SU-DHL-6 (cell line): ENCODE results near the gene TES.

ENCODE experiments used
- H2AFZ ChIP-seq: fragments of 200-600 bp; sonication (generic); 2 replicates; pipeline ENCODE4 v1.6.1; 2014; ENCODE audit warnings: low read depth, mild to moderate bottlenecking, moderate library complexity, mixed read lengths, antibody characterized with exemption, low read length; ENCODE audit not compliant: severe bottlenecking
- H3F3A ChIP-seq: fragments of 200-600 bp; shearing (Covaris generic); 2 replicates; pipeline ENCODE4 v1.6.0; 2016; ENCODE audit warnings: antibody characterized with exemption, mild to moderate bottlenecking; ENCODE audit not compliant: insufficient read depth
- H3K27ac ChIP-seq: fragments of 200-600 bp; sonication (generic); 2 replicates; pipeline ENCODE4 v1.5.1; 2016; ENCODE audit warnings: low read depth, mild to moderate bottlenecking, low read length, moderate library complexity, mixed read lengths
- H3K27me3 ChIP-seq: fragments of 200-600 bp; sonication (generic), shearing (Covaris generic); 2 replicates; pipeline ENCODE4 v1.6.0; 2014; ENCODE audit warnings: mild to moderate bottlenecking, low read length
- H3K36me3 ChIP-seq: fragments of 200-600 bp; sonication (generic); 2 replicates; pipeline ENCODE4 v1.6.1; 2014; ENCODE audit warnings: mild to moderate bottlenecking, low read length, mixed read lengths
- H3K4me2 ChIP-seq: fragments of 300-600, 200-600 bp; shearing (Covaris generic), sonication (generic); 2 replicates; pipeline ENCODE4 v1.6.0; 2014; ENCODE audit warnings: low read length, low read depth, mild to moderate bottlenecking; ENCODE audit not compliant: poor library complexity, severe bottlenecking
- H3K4me3 ChIP-seq: fragments of 200-600 bp; sonication (generic); 2 replicates; pipeline ENCODE4 v1.5.1; 2014; ENCODE audit warnings: antibody characterized with exemption, low read length, mild to moderate bottlenecking, mixed read lengths; ENCODE audit not compliant: insufficient read depth, poor library complexity, severe bottlenecking
- H3K79me2 ChIP-seq: fragments of 200-600 bp; sonication (generic); 2 replicates; pipeline ENCODE4 v1.6.1; 2014; ENCODE audit warnings: mild to moderate bottlenecking, low read length, moderate library complexity; ENCODE audit not compliant: insufficient read depth
- H3K9ac ChIP-seq: fragments of 200-600 bp; sonication (generic); 2 replicates; pipeline ENCODE4 v1.7.0; 2014; ENCODE audit warnings: mild to moderate bottlenecking, low read length
- H3K9me2 ChIP-seq: fragments of 200-600 bp; sonication (generic); replicated peaks from 2 replicates; pipeline ENCODE4 v1.6.1; 2014; ENCODE audit warnings: low read length; ENCODE audit not compliant: insufficient read depth
- H3K9me3 ChIP-seq: fragments of 200-600 bp; sonication (generic); 2 replicates; pipeline ENCODE4 v1.6.1; 2014; ENCODE audit warnings: low read length, mixed read lengths; ENCODE audit not compliant: insufficient read depth
- H4K20me1 ChIP-seq: fragments of 200-600 bp; sonication (generic); 2 replicates; pipeline ENCODE4 v1.6.1; 2014; ENCODE audit warnings: low read depth, mild to moderate bottlenecking, antibody characterized with exemption, low read length, moderate library complexity, mixed read lengths
- EZH2phosphoT487 ChIP-seq: fragments of 200-600 bp; sonication (generic), shearing (Covaris generic); conservative IDR thresholded peaks from 2 replicates; pipeline ENCODE4 v1.6.1; 2018; ENCODE audit warnings: mild to moderate bottlenecking, antibody characterized with exemption, low read length, moderate library complexity, mixed read lengths
- TF ChIP-seq, protein P1 (sequence below): fragments of 200-600 bp; sonication (generic); IDR thresholded peaks from one replicate; pipeline ENCODE4 v1.5.1; 2017; ENCODE audit warnings: antibody characterized with exemption, mild to moderate bottlenecking, low read length, moderate library complexity; ENCODE audit not compliant: insufficient read depth, poor library complexity, severe bottlenecking

Gene TES

DNA sequence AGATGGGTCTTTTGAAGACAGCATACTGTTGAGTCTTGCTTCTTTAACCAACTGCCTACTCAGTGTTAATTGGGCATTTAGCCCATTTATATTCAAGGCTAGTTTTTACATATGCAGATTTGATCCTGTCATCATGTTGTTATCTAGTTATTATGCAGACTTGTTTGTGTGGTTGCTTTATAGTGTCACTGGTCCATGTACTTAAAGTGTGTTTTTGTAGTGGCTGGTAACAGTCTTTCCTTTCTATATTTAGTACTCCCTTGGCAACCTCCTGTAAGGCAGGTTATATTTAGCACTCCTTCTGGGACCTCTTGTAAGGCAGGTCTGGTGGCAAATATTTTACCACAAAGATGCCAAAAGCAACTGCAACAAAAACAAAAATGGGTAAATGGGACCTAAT is 66.7 kb downstream of the TES start:
- H3K4me2 ChIP-seq: no peak overlapping the region
- H3K79me2 ChIP-seq: no peaks in the 10 kb centered on the region
- H3K9me2 ChIP-seq: no peaks in the 10 kb centered on the region
- H3K9me3 ChIP-seq: no peaks in the 10 kb centered on the region
- H3K9ac ChIP-seq: no peak overlapping the region
- H3F3A ChIP-seq: no peaks in the 10 kb centered on the region
- no peaks in the 10 kb centered on the region for H4K20me1 ChIP-seq
- H3K27me3 ChIP-seq: no peaks in the 10 kb centered on the region
- no peak overlapping the region for H2AFZ ChIP-seq
- no peak overlapping the region for H3K27ac ChIP-seq
- no peak overlapping the region for H3K4me3 ChIP-seq
- no peaks in the 10 kb centered on the region for H3K36me3 ChIP-seq
- TF ChIP-seq, protein P1, sequence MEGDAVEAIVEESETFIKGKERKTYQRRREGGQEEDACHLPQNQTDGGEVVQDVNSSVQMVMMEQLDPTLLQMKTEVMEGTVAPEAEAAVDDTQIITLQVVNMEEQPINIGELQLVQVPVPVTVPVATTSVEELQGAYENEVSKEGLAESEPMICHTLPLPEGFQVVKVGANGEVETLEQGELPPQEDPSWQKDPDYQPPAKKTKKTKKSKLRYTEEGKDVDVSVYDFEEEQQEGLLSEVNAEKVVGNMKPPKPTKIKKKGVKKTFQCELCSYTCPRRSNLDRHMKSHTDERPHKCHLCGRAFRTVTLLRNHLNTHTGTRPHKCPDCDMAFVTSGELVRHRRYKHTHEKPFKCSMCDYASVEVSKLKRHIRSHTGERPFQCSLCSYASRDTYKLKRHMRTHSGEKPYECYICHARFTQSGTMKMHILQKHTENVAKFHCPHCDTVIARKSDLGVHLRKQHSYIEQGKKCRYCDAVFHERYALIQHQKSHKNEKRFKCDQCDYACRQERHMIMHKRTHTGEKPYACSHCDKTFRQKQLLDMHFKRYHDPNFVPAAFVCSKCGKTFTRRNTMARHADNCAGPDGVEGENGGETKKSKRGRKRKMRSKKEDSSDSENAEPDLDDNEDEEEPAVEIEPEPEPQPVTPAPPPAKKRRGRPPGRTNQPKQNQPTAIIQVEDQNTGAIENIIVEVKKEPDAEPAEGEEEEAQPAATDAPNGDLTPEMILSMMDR: no peak
- no peak for TF ChIP-seq EZH2phosphoT487

- no peaks in the 10 kb centered on the region for H3K9me2 ChIP-seq
- no peak overlapping the region for H3K27ac ChIP-seq
These were observed 68.9 kb downstream of the TES start for GRCh38 chr7:116279217-116279616.

GRCh38 chr7:116280803-116281202 is 70.5 kb downstream of the TES start:
- H3K79me2 ChIP-seq: no peaks in the 10 kb centered on the region
- H3K27me3 ChIP-seq: no peaks in the 10 kb centered on the region
- no peaks in the 10 kb centered on the region for H3K36me3 ChIP-seq
- no peaks in the 10 kb centered on the region for H3K9me2 ChIP-seq
- H3F3A ChIP-seq: no peaks in the 10 kb centered on the region
- H3K4me2 ChIP-seq: no peak overlapping the region
- no peak overlapping the region for H2AFZ ChIP-seq
- no peaks in the 10 kb centered on the region for H3K9me3 ChIP-seq
- H3K9ac ChIP-seq: no peak overlapping the region
- TF ChIP-seq, protein P1: no peak
- no peak for TF ChIP-seq EZH2phosphoT487
- H4K20me1 ChIP-seq: no peaks in the 10 kb centered on the region
- H3K27ac ChIP-seq: no peak overlapping the region
- no peak overlapping the region for H3K4me3 ChIP-seq

More at GRCh38 chr7:116279217-116279616, 68.9 kb downstream of the TES start:
- no peak overlapping the region for H2AFZ ChIP-seq
- no peak for TF ChIP-seq EZH2phosphoT487
- TF ChIP-seq, protein P1: no peak
- H3K9me3 ChIP-seq: no peaks in the 10 kb centered on the region
- no peaks in the 10 kb centered on the region for H3F3A ChIP-seq
- H4K20me1 ChIP-seq: no peaks in the 10 kb centered on the region
- no peaks in the 10 kb centered on the region for H3K79me2 ChIP-seq
- no peak overlapping the region for H3K4me3 ChIP-seq
- H3K27me3 ChIP-seq: no peaks in the 10 kb centered on the region
- H3K9ac ChIP-seq: no peak overlapping the region
- no peak overlapping the region for H3K4me2 ChIP-seq
- no peaks in the 10 kb centered on the region for H3K36me3 ChIP-seq
